HG03108 (cell line): ENCODE results near the gene CLASP1.
A peak's percentile ranks its signal among the peaks of the same experiment; 100 is the strongest.
"Not testable (repeated sequence)": the region's sequence is repeated elsewhere in the genome, so short reads cannot be mapped to it uniquely, and the experiment has no call there.

Experiments
- ATAC-seq: cut with Tn5 transposase; IDR thresholded peaks from one replicate; pipeline ENCODE4 v1.9.1; 2021; ENCODE audit warnings: moderate library complexity; ENCODE audit not compliant: unreplicated experiment

The CLASP1 gene

GRCh38 chr2:121649149-121649595, at the start of gene CLASP1:
Gene CLASP1, minus strand, starts transcription at chr2:121649462. Its CDS starts 43,567 bp downstream, at chr2:121605895.
- ATAC-seq = peak; percentile 33

GRCh38 chr2:121698318-121698930, 49.2 kb upstream of the CLASP1 start:
- no peak for ATAC-seq

- ATAC-seq = no peak
Measured at GRCh38 chr2:121697108-121697631, 47.9 kb upstream of the CLASP1 start.

- ATAC-seq = no peak
Measured at GRCh38 chr2:121696410-121696930, 47.2 kb upstream of the CLASP1 start.

GRCh38 chr2:121695171-121695451, 45.8 kb upstream of the CLASP1 start:
- no peak for ATAC-seq

GRCh38 chr2:121694398-121695170, 45.3 kb upstream of the CLASP1 start:
- ATAC-seq = no peak

- ATAC-seq = not testable (repeated sequence)
Measured at GRCh38 chr2:121690572-121690971, 41.3 kb upstream of the CLASP1 start.

- ATAC-seq = no peak
Measured at GRCh38 chr2:121690095-121690494, 40.8 kb upstream of the CLASP1 start.

- ATAC-seq = no peak
Measured at GRCh38 chr2:121689356-121689755, 40.1 kb upstream of the CLASP1 start.

GRCh38 chr2:121688820-121689219, 39.6 kb upstream of the CLASP1 start:
- ATAC-seq = no peak

- no peak for ATAC-seq
Measured at GRCh38 chr2:121686902-121687301, 37.6 kb upstream of the CLASP1 start.

- ATAC-seq = no peak
Measured at GRCh38 chr2:121686218-121686617, 37.0 kb upstream of the CLASP1 start.

GRCh38 chr2:121682396-121683298, 33.4 kb upstream of the CLASP1 start:
- ATAC-seq = no peak

- no peak for ATAC-seq
Measured at GRCh38 chr2:121677855-121678254, 28.6 kb upstream of the CLASP1 start.

- ATAC-seq = not testable (repeated sequence)
Measured at GRCh38 chr2:121671621-121672020, 22.4 kb upstream of the CLASP1 start.

GRCh38 chr2:121670181-121670580, 20.9 kb upstream of the CLASP1 start:
- no peak for ATAC-seq

GRCh38 chr2:121667618-121668017, 18.4 kb upstream of the CLASP1 start:
- ATAC-seq = no peak

GRCh38 chr2:121666042-121666441, 16.8 kb upstream of the CLASP1 start:
- ATAC-seq = no peak

GRCh38 chr2:121665504-121665903, 16.2 kb upstream of the CLASP1 start:
- ATAC-seq = no peak

- ATAC-seq = no peak
Measured at GRCh38 chr2:121664713-121665112, 15.5 kb upstream of the CLASP1 start.

GRCh38 chr2:121664086-121664485, 14.8 kb upstream of the CLASP1 start:
- no peak for ATAC-seq
